ES-I3 (cell line): ENCODE measurements around the gene ANKRD33.

Experiments used
- H3K36me3 ChIP-seq: 2 replicates; pipeline ENCODE4 v1.6.1; 2013; ENCODE audit warnings: mild to moderate bottlenecking, low read length, control low read depth, moderate library complexity; ENCODE audit not compliant: insufficient read depth
- H3K4me1 ChIP-seq: 2 replicates; pipeline ENCODE4 v1.6.1; 2013; ENCODE audit warnings: mild to moderate bottlenecking, control low read depth, low read length; ENCODE audit not compliant: insufficient read depth
- H3K9ac ChIP-seq: 2 replicates; pipeline ENCODE4 v1.6.1; 2013; ENCODE audit warnings: low read depth, mild to moderate bottlenecking, low read length, moderate library complexity
- H3K9me3 ChIP-seq: 2 replicates; pipeline ENCODE4 v1.6.1; 2013; ENCODE audit warnings: mild to moderate bottlenecking, low read length, moderate library complexity; ENCODE audit not compliant: control insufficient read depth, insufficient read depth

The ANKRD33 gene

GRCh38 chr12:51866762-51867161 lies 21.1 kb upstream of the ANKRD33 start:
- no peak overlapping the region for H3K9ac ChIP-seq
- H3K9me3 ChIP-seq: no peaks in the 10 kb centered on the region
- no peaks in the 10 kb centered on the region for H3K36me3 ChIP-seq
- H3K4me1 ChIP-seq: peaks cover 29% of the 10 kb centered on the region

- H3K9ac ChIP-seq: no peak overlapping the region
- peaks cover 35% of the 10 kb centered on the region for H3K4me1 ChIP-seq
- H3K9me3 ChIP-seq: no peaks in the 10 kb centered on the region
- no peaks in the 10 kb centered on the region for H3K36me3 ChIP-seq
Observed at GRCh38 chr12:51867371-51867770, 20.5 kb upstream of the ANKRD33 start.

GRCh38 chr12:51867796-51868428 lies 20.0 kb upstream of the ANKRD33 start:
- Histone ChIP-seq H3K9ac (no peak overlapping the region), H3K4me1 (peaks cover 35% of the 10 kb centered on the region), H3K36me3 (no peaks in the 10 kb centered on the region), H3K9me3 (no peaks in the 10 kb centered on the region)

- Histone ChIP-seq H3K4me1 (peaks cover 41% of the 10 kb centered on the region), H3K9ac (peak overlapping the region; percentile 78), H3K9me3 (no peaks in the 10 kb centered on the region), H3K36me3 (no peaks in the 10 kb centered on the region)
Observed at GRCh38 chr12:51868821-51869495, 18.9 kb upstream of the ANKRD33 start.

- peaks cover 41% of the 10 kb centered on the region for H3K4me1 ChIP-seq
- peak overlapping the region; percentile 78 for H3K9ac ChIP-seq
- H3K9me3 ChIP-seq: no peaks in the 10 kb centered on the region
Observed at GRCh38 chr12:51869496-51869865, 18.4 kb upstream of the ANKRD33 start.

GRCh38 chr12:51869931-51870330 lies 18.0 kb upstream of the ANKRD33 start:
- no peaks in the 10 kb centered on the region for H3K9me3 ChIP-seq
- 0 out of 2 replicates have a peak overlapping the region, but pooled peaks have one; percentile 78 for H3K9ac ChIP-seq
- H3K36me3 ChIP-seq: no peaks in the 10 kb centered on the region
- peaks cover 40% of the 10 kb centered on the region for H3K4me1 ChIP-seq

More at GRCh38 chr12:51869496-51869865, 18.4 kb upstream of the ANKRD33 start:
- no peaks in the 10 kb centered on the region for H3K36me3 ChIP-seq

GRCh38 chr12:51870504-51870903 lies 17.4 kb upstream of the ANKRD33 start:
- no peak overlapping the region for H3K9ac ChIP-seq
- H3K4me1 ChIP-seq: peaks cover 35% of the 10 kb centered on the region
- no peaks in the 10 kb centered on the region for H3K9me3 ChIP-seq
- H3K36me3 ChIP-seq: no peaks in the 10 kb centered on the region

- Histone ChIP-seq H3K4me1 (peaks cover 28% of the 10 kb centered on the region), H3K9me3 (no peaks in the 10 kb centered on the region), H3K36me3 (no peaks in the 10 kb centered on the region), H3K9ac (no peak overlapping the region)
Observed at GRCh38 chr12:51871126-51871525, 16.8 kb upstream of the ANKRD33 start.

GRCh38 chr12:51871918-51872688 lies 15.8 kb upstream of the ANKRD33 start:
- H3K4me1 ChIP-seq: peaks cover 25% of the 10 kb centered on the region
- no peaks in the 10 kb centered on the region for H3K36me3 ChIP-seq
- H3K9ac ChIP-seq: no peak overlapping the region
- H3K9me3 ChIP-seq: no peaks in the 10 kb centered on the region

GRCh38 chr12:51872689-51872981 lies 15.3 kb upstream of the ANKRD33 start:
- no peaks in the 10 kb centered on the region for H3K36me3 ChIP-seq
- no peak overlapping the region for H3K9ac ChIP-seq
- H3K4me1 ChIP-seq: peaks cover 25% of the 10 kb centered on the region
- H3K9me3 ChIP-seq: no peaks in the 10 kb centered on the region

GRCh38 chr12:51873251-51873994 lies 14.5 kb upstream of the ANKRD33 start:
- Histone ChIP-seq H3K4me1 (peaks cover 25% of the 10 kb centered on the region), H3K9ac (no peak overlapping the region), H3K36me3 (no peaks in the 10 kb centered on the region), H3K9me3 (no peaks in the 10 kb centered on the region)

- H3K4me1 ChIP-seq: peaks cover 25% of the 10 kb centered on the region
- H3K9me3 ChIP-seq: no peaks in the 10 kb centered on the region
- no peak overlapping the region for H3K9ac ChIP-seq
- H3K36me3 ChIP-seq: no peaks in the 10 kb centered on the region
Observed at GRCh38 chr12:51874000-51874399, 13.9 kb upstream of the ANKRD33 start.

GRCh38 chr12:51874486-51874885 lies 13.4 kb upstream of the ANKRD33 start:
- no peaks in the 10 kb centered on the region for H3K36me3 ChIP-seq
- no peaks in the 10 kb centered on the region for H3K9me3 ChIP-seq
- H3K4me1 ChIP-seq: peaks cover 25% of the 10 kb centered on the region
- no peak overlapping the region for H3K9ac ChIP-seq

- Histone ChIP-seq H3K4me1 (no peaks in the 10 kb centered on the region), H3K36me3 (no peaks in the 10 kb centered on the region), H3K9ac (no peak overlapping the region), H3K9me3 (no peaks in the 10 kb centered on the region)
Observed at GRCh38 chr12:51879102-51879501, 8.8 kb upstream of the ANKRD33 start.
